Pancreas (tissue), 10 donors: ENCODE measurements around the gene ZBTB47. TPM values are rescaled to one million over a fixed set of nuclear protein-coding genes. Genes with fewer than 3 reads are reported as not detected.

ENCODE experiments used
- ATAC-seq, 4 donors: fragments of 200-7000 bp; cut with Tn5 transposase; one replicate each; pipeline versions ENCODE4 v1.8.0 to v1.9.1; 2020; ENCODE audit warnings: mild to moderate bottlenecking in 4 of 4, moderate library complexity in 4 of 4
- DNase-seq, 6 donors: peaks; one replicate each; pipeline ENCODE4 v3.0.0-alpha.2; 2020
- FAIRE-seq: peaks from 2 replicates; lab custom pipeline; 2012; peaks lifted over from hg19 to GRCh38; lab: Jason Lieb, UNC
- H3K27ac ChIP-seq, 4 donors: fragments of 200-600 bp; sonication (generic); 1 replicate in 3 of 4; 2 replicates in 1 of 4; pipeline versions ENCODE4 v1.5.0 to v1.8.0; 2020
- H3K27me3 ChIP-seq, 4 donors: fragments of 200-600 bp; one replicate each; pipeline ENCODE4 v1.8.0; 2021
- H3K36me3 ChIP-seq, 3 donors: fragments of 200-600 bp; sonication (generic) in 1 of 3; one replicate each; pipeline versions ENCODE4 v1.5.0 to v1.8.0; 2020 to 2021
- H3K4me1 ChIP-seq, 3 donors: fragments of 200-600 bp; one replicate each; pipeline ENCODE4 v1.8.0; 2021
- H3K4me3 ChIP-seq, 4 donors: fragments of 200-600 bp; sonication (generic) in 2 of 4; one replicate each; pipeline versions ENCODE4 v1.5.0 to v1.8.0; 2020 to 2021
- H3K9me3 ChIP-seq, 4 donors: fragments of 200-600 bp; one replicate each; pipeline ENCODE4 v1.8.0; 2021
- WGBS, 2 donors: extraction: QIAGEN DNeasy Blood & Tissue Kit; methylation state at CpG; one replicate each; pipeline ENCODE4 v1.1.7; 2013; 5-methylcytosine and 5-hydroxymethylcytosine counted together
- intact Hi-C, 3 donors: fragments of 100-400 bp; cut with DNase I; formaldehyde crosslinking; loops; one replicate each; pipeline versions ENCODE4 v1.11.1 to v1.14.2; 2022
- polyA plus RNA-seq, 2 donors: library from polyadenylated mRNA; stranded (reverse); fragments of 200-250 nt; gene quantifications; one replicate each; pipeline ENCODE4 v1.2.3, GENCODE V29; 2013
- total RNA-seq, 6 donors: library from RNA; stranded (reverse); fragmentation: NEBNext Ultra II Directional in 4 of 6; extraction: Animal tissue kit (Norgen Biotek cat#: 25700) in 4 of 6; gene quantifications; one replicate each; pipeline versions ENCODE4 v1.2.1 to v1.2.4, GENCODE V29; 2021 to 2023
- TF ChIP-seq, protein P1 (sequence below), 4 donors: fragments of 200-600 bp; sonication (generic) in 3 of 4; IDR thresholded peaks; one replicate each; pipeline versions ENCODE4 v1.5.0 to v1.8.0; 2021; ENCODE audit warnings: antibody characterized with exemption in 4 of 4
- donor health status: healthy with polysubstance abuse.
- donor health status: DM: no; HTN: no; CAD: no; lungs with moderate emphysema.
- donor health status: DM: no; HTN: no; CAD: no.
- donor health status: control.
- donor health status: control.
- donor health status: Bipolar disorder and iron deficiency.
- donor health status: DM: yes; HTN: yes; CAD: no.
- donor health status: DM: no; HTN: no; CAD: no.
- donor health status: DM: no; HTN: no; CAD: no.
- donor health status: DM: yes; HTN: yes; CAD: no.

ZBTB47 gene
- total and polyA plus RNA-seq, 8 donors = 7.9 to 13.6 (median 10.2) TPM

- intact Hi-C loops = no loop called here
- FAIRE-seq = no peak
- peaks cover under 1 to 23% (median 6%) of the 10 kb centered on the region in 3 donors for H3K36me3 ChIP-seq
- H3K27ac ChIP-seq = no peak overlapping the region
- ATAC-seq = no peak
- H3K4me1 ChIP-seq = peaks cover 0 to 15% (median 6%) of the 10 kb centered on the region in 3 donors
- no peak overlapping the region for H3K4me3 ChIP-seq
- no peaks in the 10 kb centered on the region for H3K27me3 ChIP-seq
- no peaks in the 10 kb centered on the region for H3K9me3 ChIP-seq
- 78 to 84% methylated on average over 4 of the region's 4 CpGs for WGBS, 2 donors
- DNase-seq = no peak
- TF ChIP-seq, protein P1, sequence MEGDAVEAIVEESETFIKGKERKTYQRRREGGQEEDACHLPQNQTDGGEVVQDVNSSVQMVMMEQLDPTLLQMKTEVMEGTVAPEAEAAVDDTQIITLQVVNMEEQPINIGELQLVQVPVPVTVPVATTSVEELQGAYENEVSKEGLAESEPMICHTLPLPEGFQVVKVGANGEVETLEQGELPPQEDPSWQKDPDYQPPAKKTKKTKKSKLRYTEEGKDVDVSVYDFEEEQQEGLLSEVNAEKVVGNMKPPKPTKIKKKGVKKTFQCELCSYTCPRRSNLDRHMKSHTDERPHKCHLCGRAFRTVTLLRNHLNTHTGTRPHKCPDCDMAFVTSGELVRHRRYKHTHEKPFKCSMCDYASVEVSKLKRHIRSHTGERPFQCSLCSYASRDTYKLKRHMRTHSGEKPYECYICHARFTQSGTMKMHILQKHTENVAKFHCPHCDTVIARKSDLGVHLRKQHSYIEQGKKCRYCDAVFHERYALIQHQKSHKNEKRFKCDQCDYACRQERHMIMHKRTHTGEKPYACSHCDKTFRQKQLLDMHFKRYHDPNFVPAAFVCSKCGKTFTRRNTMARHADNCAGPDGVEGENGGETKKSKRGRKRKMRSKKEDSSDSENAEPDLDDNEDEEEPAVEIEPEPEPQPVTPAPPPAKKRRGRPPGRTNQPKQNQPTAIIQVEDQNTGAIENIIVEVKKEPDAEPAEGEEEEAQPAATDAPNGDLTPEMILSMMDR (IDR thresholded peaks at IDR 0.05) = no peak
Observed at GRCh38 chr3:42649783-42650182, 3.7 kb upstream of the ZBTB47 start.

GRCh38 chr3:42651248-42652091 lies 2.0 kb upstream of the ZBTB47 start:
- TF ChIP-seq, protein P1 (IDR thresholded peaks at IDR 0.05) = no peak
- Histone ChIP-seq H3K9me3 (no peaks in the 10 kb centered on the region), H3K36me3 (peaks cover 0 to 7% (median 6%) of the 10 kb centered on the region in 3 donors), H3K4me3 (no peak overlapping the region), H3K4me1 (peaks cover 0 to 18% (median 6%) of the 10 kb centered on the region in 3 donors), H3K27me3 (no peaks in the 10 kb centered on the region), H3K27ac (peak overlapping the region in 1 of 4 donors; percentile 22)
- WGBS, 2 donors = 85 to 91% methylated on average over 9 of the region's 9 CpGs
- FAIRE-seq (no peak), DNase-seq (no peak), ATAC-seq (no peak)
- intact Hi-C loops = no loop called here

DNA sequence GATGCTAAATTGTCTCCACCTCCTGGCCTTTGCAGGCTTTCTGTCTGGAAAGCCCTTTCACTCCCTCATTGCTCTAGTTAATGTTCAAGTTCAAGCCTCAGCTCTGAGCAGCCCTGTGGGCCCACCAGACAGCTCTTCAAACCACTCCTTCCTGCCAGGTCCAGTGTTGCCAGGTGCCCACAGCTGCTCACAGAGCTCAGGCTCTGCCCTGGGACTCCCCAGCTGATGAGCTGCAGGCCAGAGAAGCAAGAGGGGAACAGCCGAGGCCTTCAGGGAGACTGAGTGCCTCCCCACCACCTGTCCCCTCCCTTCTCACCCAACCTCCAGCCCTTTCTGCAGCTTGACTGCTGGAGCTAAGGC lies 1.3 kb upstream of the ZBTB47 start:
- 65 to 79% methylated on average over 1 of the region's 1 CpG for WGBS, 2 donors
- H3K27ac ChIP-seq = peak overlapping the region; percentile 22 to 70 (median 52)
- H3K36me3 ChIP-seq = peaks cover 0 to 7% (median 6%) of the 10 kb centered on the region in 3 donors
- TF ChIP-seq, protein P1 (IDR thresholded peaks at IDR 0.05) = no peak
- H3K4me1 ChIP-seq = peaks cover 0 to 18% (median 6%) of the 10 kb centered on the region in 3 donors
- no peak for ATAC-seq
- FAIRE-seq = no peak
- no peaks in the 10 kb centered on the region for H3K9me3 ChIP-seq
- DNase-seq = peak in 1 of 6 donors; percentile 49
- intact Hi-C loops = no loop called here
- no peaks in the 10 kb centered on the region for H3K27me3 ChIP-seq
- peak overlapping the region in 2 of 4 donors; percentile 76 to 84 for H3K4me3 ChIP-seq

- FAIRE-seq = no peak
Observed at GRCh38 chr3:42652611-42653302, 740 bp upstream of the ZBTB47 start.

More at GRCh38 chr3:42652611-42653302, 740 bp upstream of the ZBTB47 start:
- H3K9me3 ChIP-seq = no peaks in the 10 kb centered on the region
- DNase-seq = peak; percentile 44 to 76 (median 67)
- intact Hi-C loops = no loop called here
- no peaks in the 10 kb centered on the region for H3K27me3 ChIP-seq
- H3K27ac ChIP-seq = peak overlapping the region; percentile 22 to 70 (median 52)
- ATAC-seq = peak; percentile 32 to 81 (median 59)
- H3K4me1 ChIP-seq = peaks cover 0 to 18% (median 6%) of the 10 kb centered on the region in 3 donors
- 34 to 38% methylated on average over 7 of the region's 7 CpGs for WGBS, 2 donors
- peaks cover 0 to 6% (median 2%) of the 10 kb centered on the region in 3 donors for H3K36me3 ChIP-seq
- TF ChIP-seq, protein P1 (IDR thresholded peaks at IDR 0.05) = no peak
- peak overlapping the region in 3 of 4 donors; percentile 59 to 84 (median 76) for H3K4me3 ChIP-seq
